OCI-LY3 (cell line): ENCODE measurements around the gene RDH5.

ENCODE experiments used
- H2AFZ ChIP-seq: fragments of 200-600, 300-600 bp; shearing (Covaris generic); 2 replicates; pipeline ENCODE4 v1.6.0; 2014; ENCODE audit warnings: antibody characterized with exemption, low read depth, low read length
- H3K27ac ChIP-seq: fragments of 200-600, 300-600 bp; sonication (generic); 2 replicates; pipeline ENCODE4 v1.5.1; 2014; ENCODE audit warnings: mild to moderate bottlenecking, low read length, moderate library complexity, mixed read lengths
- H3K27me3 ChIP-seq: fragments of 200-600, 300-600 bp; sonication (generic); 2 replicates; pipeline ENCODE4 v1.6.1; 2014; ENCODE audit warnings: low read depth, low read length, mixed read lengths
- H3K36me3 ChIP-seq: fragments of 200-600, 300-600 bp; sonication (generic); replicated peaks from 2 replicates; pipeline ENCODE3; 2014; ENCODE audit warnings: low read depth, low read length, mixed read lengths
- H3K4me1 ChIP-seq: fragments of 300-600, 200-600 bp; sonication (generic); 2 replicates; pipeline ENCODE4 v1.6.1; 2014; ENCODE audit warnings: low read length, mixed read lengths
- H3K4me2 ChIP-seq: fragments of 200-600, 300-600 bp; sonication (generic); 2 replicates; pipeline ENCODE4 v1.6.1; 2014; ENCODE audit warnings: low read length, mixed read lengths
- H3K4me3 ChIP-seq: fragments of 300-600, 200-600 bp; sonication (generic); 2 replicates; pipeline ENCODE4 v1.5.1; 2014; ENCODE audit warnings: antibody characterized with exemption, mild to moderate bottlenecking, low read length, moderate library complexity
- H3K79me2 ChIP-seq: fragments of 300-600, 200-600 bp; shearing (Covaris generic); 2 replicates; pipeline ENCODE4 v1.6.1; 2014; ENCODE audit warnings: mild to moderate bottlenecking, low read length, mixed read lengths
- H3K9ac ChIP-seq: fragments of 300-600, 200-600 bp; shearing (Covaris generic); 2 replicates; pipeline ENCODE4 v1.6.0; 2014; ENCODE audit warnings: mild to moderate bottlenecking, low read length, moderate library complexity
- H3K9me3 ChIP-seq: fragments of 200-600, 300-600 bp; shearing (Covaris generic); 2 replicates; pipeline ENCODE4 v1.6.1; 2014; ENCODE audit warnings: low read length, mixed read lengths; ENCODE audit not compliant: insufficient read depth
- H4K20me1 ChIP-seq: fragments of 200-600, 300-600 bp; sonication (generic); 2 replicates; pipeline ENCODE4 v1.6.1; 2016; ENCODE audit warnings: low read length, mixed read lengths; ENCODE audit not compliant: insufficient read depth
- EZH2phosphoT487 ChIP-seq: fragments of 200-600 bp; shearing (Covaris generic); IDR thresholded peaks from 2 replicates; pipeline ENCODE4 v1.6.1; 2018; ENCODE audit warnings: antibody characterized with exemption, mixed run types, low read depth
- TF ChIP-seq, protein P1 (sequence below): fragments of 200-600, 300-600 bp; sonication (generic); IDR thresholded peaks from 2 replicates; pipeline ENCODE4 v1.5.1; 2014; ENCODE audit warnings: antibody characterized with exemption, low read length, low read depth

RDH5 gene

DNA sequence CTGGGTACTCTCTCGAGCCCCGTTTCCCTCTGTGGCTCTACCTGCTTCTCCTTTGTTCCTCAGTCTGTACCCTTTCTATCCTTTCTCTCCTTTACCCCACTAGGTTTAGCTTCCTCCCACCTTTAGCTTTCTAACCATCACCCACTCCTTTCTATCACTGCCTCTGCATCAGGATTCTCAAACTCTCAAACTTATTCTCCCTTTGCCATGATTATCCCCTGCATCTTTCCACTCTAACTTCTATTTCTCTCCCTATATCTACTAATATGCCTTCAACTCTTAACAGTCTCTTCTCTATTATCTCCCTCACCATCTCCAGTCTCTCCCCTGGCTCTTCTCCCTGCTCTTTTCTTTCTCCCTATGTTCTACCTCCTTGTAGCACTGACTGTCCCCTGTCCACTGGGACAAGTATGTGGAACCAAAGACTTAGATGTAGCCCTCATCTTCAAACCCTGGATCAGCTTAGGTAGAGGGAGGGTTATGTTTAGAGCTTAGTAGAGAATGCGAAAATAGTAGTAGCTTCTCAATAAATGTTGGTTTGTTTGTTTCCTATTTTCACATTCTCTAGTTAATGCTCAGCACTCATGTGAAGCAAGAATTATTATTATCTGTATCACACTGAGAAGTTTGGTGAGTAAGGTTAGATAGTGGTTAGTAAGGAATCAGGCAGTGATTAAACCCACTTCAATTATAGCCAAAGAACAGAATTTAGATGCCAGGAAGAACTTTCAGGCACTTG, 26.1 kb downstream of the RDH5 start:
- Histone ChIP-seq H3K9me3 (no peaks in the 10 kb centered on the region), H3K4me3 (no peak overlapping the region), H3K36me3 (peaks cover 10% of the 10 kb centered on the region), H3K4me2 (no peak overlapping the region), H3K79me2 (no peaks in the 10 kb centered on the region), H3K9ac (no peak overlapping the region), H3K4me1 (peaks cover 18% of the 10 kb centered on the region), H4K20me1 (no peaks in the 10 kb centered on the region), H3K27me3 (peaks cover 14% of the 10 kb centered on the region), H3K27ac (no peak overlapping the region), H2AFZ (no peak overlapping the region)
- no peak for TF ChIP-seq EZH2phosphoT487
- TF ChIP-seq, protein P1, sequence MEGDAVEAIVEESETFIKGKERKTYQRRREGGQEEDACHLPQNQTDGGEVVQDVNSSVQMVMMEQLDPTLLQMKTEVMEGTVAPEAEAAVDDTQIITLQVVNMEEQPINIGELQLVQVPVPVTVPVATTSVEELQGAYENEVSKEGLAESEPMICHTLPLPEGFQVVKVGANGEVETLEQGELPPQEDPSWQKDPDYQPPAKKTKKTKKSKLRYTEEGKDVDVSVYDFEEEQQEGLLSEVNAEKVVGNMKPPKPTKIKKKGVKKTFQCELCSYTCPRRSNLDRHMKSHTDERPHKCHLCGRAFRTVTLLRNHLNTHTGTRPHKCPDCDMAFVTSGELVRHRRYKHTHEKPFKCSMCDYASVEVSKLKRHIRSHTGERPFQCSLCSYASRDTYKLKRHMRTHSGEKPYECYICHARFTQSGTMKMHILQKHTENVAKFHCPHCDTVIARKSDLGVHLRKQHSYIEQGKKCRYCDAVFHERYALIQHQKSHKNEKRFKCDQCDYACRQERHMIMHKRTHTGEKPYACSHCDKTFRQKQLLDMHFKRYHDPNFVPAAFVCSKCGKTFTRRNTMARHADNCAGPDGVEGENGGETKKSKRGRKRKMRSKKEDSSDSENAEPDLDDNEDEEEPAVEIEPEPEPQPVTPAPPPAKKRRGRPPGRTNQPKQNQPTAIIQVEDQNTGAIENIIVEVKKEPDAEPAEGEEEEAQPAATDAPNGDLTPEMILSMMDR = no peak

DNA sequence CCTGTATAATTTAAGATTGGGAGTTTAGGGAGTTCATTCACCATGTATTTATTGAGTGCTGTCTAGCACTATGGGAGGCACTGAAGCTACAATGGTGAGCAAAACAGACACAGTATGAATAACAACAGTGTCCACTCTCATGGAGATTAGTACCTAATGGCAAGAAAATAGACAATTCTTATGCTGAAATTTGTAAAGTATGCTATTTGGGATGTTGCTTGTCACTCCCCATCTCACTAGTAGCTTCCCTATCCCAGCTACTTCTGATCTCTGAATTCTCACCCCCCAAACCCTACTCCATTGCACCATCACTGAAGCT, 26.7 kb downstream of the RDH5 start:
- Histone ChIP-seq H3K4me3 (no peak overlapping the region), H4K20me1 (no peaks in the 10 kb centered on the region), H3K36me3 (peaks cover 15% of the 10 kb centered on the region), H3K4me2 (no peak overlapping the region), H3K4me1 (peaks cover 18% of the 10 kb centered on the region), H3K9me3 (no peaks in the 10 kb centered on the region), H3K79me2 (no peaks in the 10 kb centered on the region), H3K27me3 (peaks cover 11% of the 10 kb centered on the region), H2AFZ (no peak overlapping the region), H3K27ac (no peak overlapping the region), H3K9ac (no peak overlapping the region)
- TF ChIP-seq, protein P1 = no peak

DNA sequence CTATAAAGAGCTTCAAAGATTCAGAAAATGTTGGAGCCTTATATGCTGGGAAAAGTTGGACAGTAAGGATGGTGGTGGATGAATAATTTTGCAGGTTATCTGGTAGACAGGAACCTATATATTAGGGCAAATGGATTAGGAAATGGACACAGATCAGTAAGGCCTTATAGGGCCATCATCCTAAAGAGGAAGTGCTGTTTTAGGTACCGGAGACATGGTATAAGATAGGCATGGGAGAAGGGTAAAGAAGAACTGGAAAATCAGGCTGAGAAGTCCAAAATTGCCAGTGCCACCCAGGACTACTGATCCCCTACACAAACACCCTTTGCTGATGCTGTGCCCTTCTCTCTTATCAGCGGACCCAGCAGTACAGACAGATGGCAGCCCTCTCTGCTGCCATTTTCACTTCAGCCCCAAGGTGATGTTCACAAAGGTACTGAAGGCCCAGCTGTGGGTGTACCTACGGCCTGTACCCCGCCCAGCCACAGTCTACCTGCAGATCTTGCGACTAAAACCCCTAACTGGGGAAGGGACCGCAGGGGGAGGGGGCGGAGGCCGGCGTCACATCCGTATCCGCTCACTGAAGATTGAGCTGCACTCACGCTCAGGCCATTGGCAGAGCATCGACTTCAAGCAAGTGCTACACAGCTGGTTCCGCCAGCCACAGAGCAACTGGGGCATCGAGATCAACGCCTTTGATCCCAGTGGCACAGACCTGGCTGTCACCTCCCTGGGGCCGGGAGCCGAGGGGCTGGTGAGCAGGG, 28.2 kb downstream of the RDH5 start:
- Histone ChIP-seq H3K9me3 (no peaks in the 10 kb centered on the region), H2AFZ (no peak overlapping the region), H3K4me3 (no peak overlapping the region), H3K27me3 (peaks cover 4% of the 10 kb centered on the region; the same call in 1 of the 2 replicates), H3K79me2 (no peaks in the 10 kb centered on the region), H3K36me3 (peaks cover 30% of the 10 kb centered on the region), H3K4me1 (0 out of 2 replicates have a peak, but pooled peaks cover 14% of the 10 kb centered on the region), H4K20me1 (no peaks in the 10 kb centered on the region), H3K27ac (no peak overlapping the region), H3K4me2 (no peak overlapping the region), H3K9ac (no peak overlapping the region)
- TF ChIP-seq, protein P1 = no peak
- TF ChIP-seq EZH2phosphoT487 = no peak

DNA sequence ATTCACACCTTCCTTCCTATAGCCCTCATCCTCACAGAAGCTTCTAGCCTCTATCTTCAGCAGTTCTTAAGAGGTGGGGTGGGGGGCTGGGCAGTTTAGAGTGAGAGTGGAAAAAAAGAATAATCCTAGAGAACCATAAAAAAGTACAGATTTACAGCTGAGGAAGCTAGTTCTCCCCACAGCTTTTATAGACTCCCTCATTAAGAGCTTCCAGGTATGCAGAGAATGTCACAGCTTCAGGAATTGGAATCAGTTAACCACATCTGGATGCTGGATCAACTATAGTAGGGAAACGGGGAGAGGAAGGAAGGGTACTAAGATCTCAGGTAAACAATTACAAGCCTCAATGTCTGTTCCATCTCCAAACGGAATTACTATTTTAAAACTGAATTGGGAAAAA, 35.1 kb downstream of the RDH5 start:
- Histone ChIP-seq H3K36me3 (peaks cover 63% of the 10 kb centered on the region), H3K4me3 (no peak overlapping the region)
- TF ChIP-seq EZH2phosphoT487 = no peak
- TF ChIP-seq, protein P1 = no peak

More for the DNA sequence above, 35.1 kb downstream of the RDH5 start:
- no peak overlapping the region for H3K27ac ChIP-seq
- H3K9ac ChIP-seq = no peak overlapping the region
- H3K4me1 ChIP-seq = no peaks in the 10 kb centered on the region
- no peaks in the 10 kb centered on the region for H3K79me2 ChIP-seq
- H3K27me3 ChIP-seq = no peaks in the 10 kb centered on the region
- no peak overlapping the region for H3K4me2 ChIP-seq
- H2AFZ ChIP-seq = no peak overlapping the region
- H4K20me1 ChIP-seq = no peaks in the 10 kb centered on the region
- no peaks in the 10 kb centered on the region for H3K9me3 ChIP-seq
